Panc1 (cell line): ENCODE results near the gene MEIS1. TPM values are rescaled to one million over a fixed set of nuclear protein-coding genes. Genes with fewer than 3 reads are reported as not detected.

Experiments
- ATAC-seq: fragments of 200-7000 bp; cut with Tn5 transposase; 2 replicates; pipeline ENCODE4 v1.9.1; 2020; ENCODE audit warnings: mild to moderate bottlenecking, moderate library complexity
- BruUV-seq: library from RNA; stranded (reverse); fragments of 400-500 nt; replicated peaks from 2 replicates; lab custom pipeline; 2021; lab: Mats Ljungman, UMichigan
- CTCF ChIA-PET: fragments of 300-600 bp; sonication (Branson Sonifier 250); formaldehyde crosslinking; loops from one replicate; lab custom pipeline; 2022; ENCODE audit warnings: antibody characterized with exemption; lab: Charles Lee
- POLR2A ChIA-PET: fragments of 300-600 bp; sonication (Branson Sonifier 250); formaldehyde crosslinking; loops from one replicate; lab custom pipeline; 2022; ENCODE audit warnings: antibody characterized with exemption; lab: Charles Lee
- DNase-seq: peaks from one replicate; pipeline ENCODE4 v3.0.0-alpha.2; 2010; ENCODE audit warnings: low read depth, low spot score
- H3K27ac ChIP-seq: 2 replicates; pipeline ENCODE4 v1.5.1; 2011; ENCODE audit warnings: mild to moderate bottlenecking, low read length, inconsistent platforms
- H3K27me3 ChIP-seq: fragments of 200-500 bp; sonication (Bioruptor generic); 2 replicates; pipeline ENCODE4 v1.6.0; 2014; ENCODE audit warnings: low read length, inconsistent platforms; ENCODE audit not compliant: control insufficient read depth, insufficient read depth
- H3K36me3 ChIP-seq: fragments of 200-500 bp; sonication (Bioruptor generic); 2 replicates; pipeline ENCODE4 v1.5.1; 2014; ENCODE audit warnings: inconsistent platforms, mild to moderate bottlenecking, low read length, moderate library complexity; ENCODE audit not compliant: control insufficient read depth, insufficient read depth
- H3K4me1 ChIP-seq: 2 replicates; pipeline ENCODE4 v1.5.1; 2011; ENCODE audit warnings: inconsistent platforms, mild to moderate bottlenecking, low read length, moderate library complexity; ENCODE audit not compliant: control insufficient read depth, insufficient read depth
- H3K4me3 ChIP-seq, 2 experiments: 2 replicates each; pipeline ENCODE4 v1.5.1; 2011 to 2012; ENCODE audit warnings: low read depth in 2 of 2, low read length in 2 of 2, mild to moderate bottlenecking in 2 of 2, inconsistent platforms in 1 of 2, moderate library complexity in 1 of 2
- H3K9me3 ChIP-seq: fragments of 200-500 bp; sonication (Bioruptor generic); 2 replicates; pipeline ENCODE4 v1.5.1; 2014; ENCODE audit warnings: low read depth, mild to moderate bottlenecking, inconsistent platforms, low read length, moderate library complexity; ENCODE audit not compliant: control insufficient read depth, insufficient read depth
- CTCF ChIP-seq: fragments of 450-650 bp; IDR thresholded peaks from 2 replicates; pipeline ENCODE4 v1.5.1; 2017; ENCODE audit warnings: mild to moderate bottlenecking
- POLR2AphosphoS5 ChIP-seq: IDR thresholded peaks from 2 replicates; pipeline ENCODE4 v1.6.1; 2012; ENCODE audit warnings: mild to moderate bottlenecking, low read depth, low read length, moderate library complexity
- REST ChIP-seq, 2 experiments: IDR thresholded peaks; 2 replicates each; pipeline ENCODE4 v1.6.1; 2011 to 2012; ENCODE audit warnings: low read depth in 2 of 2, control low read depth in 1 of 2, low read length in 1 of 2, mild to moderate bottlenecking in 1 of 2, moderate library complexity in 1 of 2; ENCODE audit not compliant: insufficient read depth in 1 of 2
- SIN3A ChIP-seq: IDR thresholded peaks from 2 replicates; pipeline ENCODE4 v1.6.1; 2012; ENCODE audit warnings: low read depth, mild to moderate bottlenecking, low read length, moderate library complexity, borderline replicate concordance; ENCODE audit not compliant: insufficient read depth
- TCF7L2 ChIP-seq: IDR thresholded peaks from 2 replicates; pipeline ENCODE4 v1.6.1; 2011; ENCODE audit warnings: mild to moderate bottlenecking, low read depth, low read length, inconsistent platforms
- in situ Hi-C: cut with HindIII; loops from 2 replicates; pipeline ENCODE4 v1.10.0; 2016; ENCODE audit warnings: low sequenced_read_pairs, low pct_unique_long_range_greater_than_20kb
- intact Hi-C: fragments of 100-400 bp; cut with micrococcal nuclease; formaldehyde crosslinking; loops from one replicate; pipeline ENCODE4 v1.10.0; 2022; ENCODE audit not compliant: unreplicated experiment
- total RNA-seq: library from RNA; stranded (reverse); gene quantifications from one replicate; pipeline ENCODE4 v1.2.1, GENCODE V29; 2021; ENCODE audit not compliant: unreplicated experiment

MEIS1 gene
- total RNA-seq, 1 experiment from 2014 or later = 2.0 TPM

GRCh38 chr2:66490588-66491001 is 55.7 kb downstream of the MEIS1 start:
- CTCF ChIA-PET = no interaction called here
- BruUV-seq = no TSS peak
- H3K4me3 ChIP-seq = no peak overlapping the region

GRCh38 chr2:66494708-66495107 is 59.8 kb downstream of the MEIS1 start:
- H3K36me3 ChIP-seq = no peaks in the 10 kb centered on the region
- in situ Hi-C loops (no loop called here), intact Hi-C loops (no loop called here)
- no peaks in the 10 kb centered on the region for H3K4me1 ChIP-seq
- ChIA-PET CTCF (no interaction called here), POLR2A (no interaction called here)
- no peaks in the 10 kb centered on the region for H3K9me3 ChIP-seq
- H3K27ac ChIP-seq = no peak overlapping the region
- no peak overlapping the region for H3K4me3 ChIP-seq
- TF ChIP-seq CTCF = no peak
- TF ChIP-seq TCF7L2 = no peak
- TF ChIP-seq POLR2AphosphoS5 = no peak
- TF ChIP-seq REST (IDR thresholded peaks at IDR 0.05; ENCODE audit: insufficient read depth in 1 of 2, low read depth in 2 of 2, low read length in 1 of 2) = no peak
- no peak for TF ChIP-seq SIN3A
- no peak for DNase-seq
- ATAC-seq = no peak
- 0 out of 2 replicates have a peak, but pooled peaks cover 2% of the 10 kb centered on the region for H3K27me3 ChIP-seq
- BruUV-seq = no TSS peak

More at GRCh38 chr2:66490588-66491001, 55.7 kb downstream of the MEIS1 start:
- DNase-seq = no peak
- Histone ChIP-seq H3K27me3 (no peaks in the 10 kb centered on the region), H3K9me3 (no peaks in the 10 kb centered on the region), H3K27ac (no peak overlapping the region), H3K4me1 (no peaks in the 10 kb centered on the region), H3K36me3 (no peaks in the 10 kb centered on the region)
- ATAC-seq = no peak
- TF ChIP-seq SIN3A = no peak
- intact Hi-C loops = no loop called here
- POLR2A ChIA-PET = no interaction called here
- in situ Hi-C loops = no loop called here

- no peak overlapping the region for H3K4me3 ChIP-seq
- no peak for ATAC-seq
Measured at GRCh38 chr2:66495788-66496640, 61.1 kb downstream of the MEIS1 start.

More at GRCh38 chr2:66495788-66496640, 61.1 kb downstream of the MEIS1 start:
- H3K27ac ChIP-seq = no peak overlapping the region
- CTCF ChIA-PET = no interaction called here
- POLR2A ChIA-PET = no interaction called here
- in situ Hi-C loops = no loop called here
- 0 out of 2 replicates have a peak, but pooled peaks cover 2% of the 10 kb centered on the region for H3K27me3 ChIP-seq
- TF ChIP-seq POLR2AphosphoS5 (no peak), TCF7L2 (no peak), CTCF (no peak), SIN3A (no peak), REST (IDR thresholded peaks at IDR 0.05; ENCODE audit: insufficient read depth in 1 of 2, low read depth in 2 of 2, low read length in 1 of 2) (no peak)
- H3K4me1 ChIP-seq = no peaks in the 10 kb centered on the region
- H3K36me3 ChIP-seq = no peaks in the 10 kb centered on the region
- DNase-seq = no peak
- intact Hi-C loops = no loop called here
- H3K9me3 ChIP-seq = no peaks in the 10 kb centered on the region
- no TSS peak for BruUV-seq
